Measurements from ENCODE around the gene NPSR1.

DNA sequence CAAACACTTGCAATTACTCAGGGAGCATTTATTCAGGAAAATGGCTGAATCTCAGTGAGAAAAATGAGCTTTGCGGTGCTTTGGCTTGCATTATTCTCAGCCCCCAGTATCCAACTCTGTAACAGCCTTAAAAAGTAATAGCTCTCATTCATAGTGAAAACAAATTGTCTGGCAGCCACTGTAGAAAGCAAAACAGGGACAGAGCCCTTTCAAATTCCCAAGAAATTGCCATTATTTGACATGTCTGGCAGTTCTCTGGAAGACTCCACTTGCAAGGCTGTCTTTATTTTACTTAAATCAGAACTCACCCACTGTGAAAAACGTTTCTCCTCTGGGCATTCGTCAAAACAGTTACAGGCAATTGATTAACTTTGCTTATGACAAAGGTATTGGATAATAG is 122.5 kb downstream of the NPSR1 start:
- TF ChIP-seq POLR2A (IDR thresholded peaks at IDR 0.05) (no peak), EP300 (IDR thresholded peaks at IDR 0.05) (no peak)
- TF ChIP-seq, protein P1, sequence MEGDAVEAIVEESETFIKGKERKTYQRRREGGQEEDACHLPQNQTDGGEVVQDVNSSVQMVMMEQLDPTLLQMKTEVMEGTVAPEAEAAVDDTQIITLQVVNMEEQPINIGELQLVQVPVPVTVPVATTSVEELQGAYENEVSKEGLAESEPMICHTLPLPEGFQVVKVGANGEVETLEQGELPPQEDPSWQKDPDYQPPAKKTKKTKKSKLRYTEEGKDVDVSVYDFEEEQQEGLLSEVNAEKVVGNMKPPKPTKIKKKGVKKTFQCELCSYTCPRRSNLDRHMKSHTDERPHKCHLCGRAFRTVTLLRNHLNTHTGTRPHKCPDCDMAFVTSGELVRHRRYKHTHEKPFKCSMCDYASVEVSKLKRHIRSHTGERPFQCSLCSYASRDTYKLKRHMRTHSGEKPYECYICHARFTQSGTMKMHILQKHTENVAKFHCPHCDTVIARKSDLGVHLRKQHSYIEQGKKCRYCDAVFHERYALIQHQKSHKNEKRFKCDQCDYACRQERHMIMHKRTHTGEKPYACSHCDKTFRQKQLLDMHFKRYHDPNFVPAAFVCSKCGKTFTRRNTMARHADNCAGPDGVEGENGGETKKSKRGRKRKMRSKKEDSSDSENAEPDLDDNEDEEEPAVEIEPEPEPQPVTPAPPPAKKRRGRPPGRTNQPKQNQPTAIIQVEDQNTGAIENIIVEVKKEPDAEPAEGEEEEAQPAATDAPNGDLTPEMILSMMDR (IDR thresholded peaks at IDR 0.05), result no peak
